ENCODE data around the gene TIMELESS.
"Not testable (repeated sequence)": the region's sequence is repeated elsewhere in the genome, so short reads cannot be mapped to it uniquely, and the experiment has no call there.

Gene TIMELESS

GRCh38 chr12:56408799-56409417, 40.3 kb downstream of the TIMELESS start:
- no peaks in the 10 kb centered on the region for H3K9me3 Mint-ChIP-seq
- H3K27ac Mint-ChIP-seq, result no peak overlapping the region
- no peaks in the 10 kb centered on the region for H3K4me1 Mint-ChIP-seq (ENCODE audit: low read depth)
- H3K27me3 Mint-ChIP-seq (ENCODE audit: low read depth), result no peaks in the 10 kb centered on the region
- no peaks in the 10 kb centered on the region for H3K36me3 Mint-ChIP-seq (ENCODE audit: low read depth)
- no peak overlapping the region for H3K4me3 Mint-ChIP-seq
- DNase-seq (ENCODE audit: low spot score), result no peak

DNA sequence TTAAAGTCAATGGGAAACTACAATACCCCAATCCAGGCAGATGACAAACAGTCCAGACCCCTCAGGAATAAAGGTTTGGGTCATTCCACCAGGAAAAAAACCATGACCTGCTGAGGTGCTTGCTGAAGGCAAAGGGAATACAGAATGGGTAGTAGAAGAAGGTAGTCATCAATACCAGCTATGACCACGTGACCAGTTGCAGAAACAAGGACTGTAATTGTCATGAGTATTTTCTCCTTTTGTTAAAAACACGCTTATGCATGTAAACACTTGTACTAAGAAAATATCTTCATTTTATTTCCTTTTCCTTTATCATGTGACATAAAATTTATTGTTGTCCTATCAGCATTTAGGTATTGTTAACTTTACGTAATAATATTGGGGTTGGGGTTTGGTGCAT, 45.0 kb downstream of the TIMELESS start:
- not testable (repeated sequence) for H3K4me3 Mint-ChIP-seq; H3K27me3 Mint-ChIP-seq (ENCODE audit: low read depth); H3K27ac Mint-ChIP-seq; H3K9me3 Mint-ChIP-seq; H3K36me3 Mint-ChIP-seq (ENCODE audit: low read depth); H3K4me1 Mint-ChIP-seq (ENCODE audit: low read depth); DNase-seq (ENCODE audit: low spot score)

DNA sequence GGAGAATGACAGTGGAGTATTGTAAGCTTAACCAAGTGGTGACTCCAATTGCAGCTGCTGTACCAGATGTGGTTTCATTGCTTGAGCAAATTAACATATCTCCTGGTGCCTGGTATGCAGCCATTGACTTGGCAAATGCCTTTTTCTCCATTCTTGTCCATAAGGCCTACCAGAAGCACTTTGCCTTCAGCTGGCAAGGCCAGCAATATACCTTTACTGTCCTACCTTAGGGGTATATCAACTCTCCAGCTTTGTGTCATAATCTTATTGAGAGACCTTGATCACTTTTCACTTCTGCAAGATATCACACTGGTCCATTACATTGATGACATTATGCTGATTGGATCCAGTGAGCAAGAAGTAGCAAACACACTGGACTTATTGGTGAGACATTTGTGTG, 47.6 kb downstream of the TIMELESS start:
- H3K27ac Mint-ChIP-seq; H3K36me3 Mint-ChIP-seq (ENCODE audit: low read depth); H3K4me1 Mint-ChIP-seq (ENCODE audit: low read depth); H3K4me3 Mint-ChIP-seq; H3K27me3 Mint-ChIP-seq (ENCODE audit: low read depth); DNase-seq (ENCODE audit: low spot score): not testable (repeated sequence)
- H3K9me3 Mint-ChIP-seq, result peaks cover 11% of the 10 kb centered on the region

- H3K4me1 Mint-ChIP-seq (ENCODE audit: low read depth); H3K36me3 Mint-ChIP-seq (ENCODE audit: low read depth); H3K4me3 Mint-ChIP-seq; DNase-seq (ENCODE audit: low spot score); H3K27ac Mint-ChIP-seq; H3K27me3 Mint-ChIP-seq (ENCODE audit: low read depth): not testable (repeated sequence)
- H3K9me3 Mint-ChIP-seq, result peaks cover 11% of the 10 kb centered on the region
Observed at GRCh38 chr12:56401125-56401524, 48.1 kb downstream of the TIMELESS start.

DNA sequence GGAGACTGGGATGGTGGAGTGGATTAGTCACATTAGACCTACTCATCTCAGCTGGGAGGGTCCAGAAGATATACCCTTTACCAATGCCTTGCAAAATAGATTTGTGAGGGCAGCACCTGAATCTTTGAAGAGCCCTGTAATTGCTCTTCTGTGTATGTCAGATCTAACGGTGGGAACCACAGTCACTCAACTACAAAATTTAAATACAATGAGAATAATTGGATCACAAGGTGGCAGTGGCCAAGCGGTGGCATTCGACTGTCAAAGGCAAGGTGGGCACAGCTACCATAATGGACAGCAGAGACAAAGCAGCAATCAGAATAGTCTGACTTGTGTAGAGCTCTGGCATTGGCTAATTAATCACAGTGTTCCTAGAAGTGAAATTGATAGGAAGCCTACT, 49.8 kb downstream of the TIMELESS start:
- H3K4me1 Mint-ChIP-seq (ENCODE audit: low read depth); H3K36me3 Mint-ChIP-seq (ENCODE audit: low read depth); H3K27me3 Mint-ChIP-seq (ENCODE audit: low read depth); H3K4me3 Mint-ChIP-seq; DNase-seq (ENCODE audit: low spot score); H3K27ac Mint-ChIP-seq: not testable (repeated sequence)
- H3K9me3 Mint-ChIP-seq, result peaks cover 11% of the 10 kb centered on the region

- H3K27ac Mint-ChIP-seq, result no peak overlapping the region
- DNase-seq (ENCODE audit: low spot score), result no peak
- H3K9me3 Mint-ChIP-seq, result peaks cover 11% of the 10 kb centered on the region
- H3K4me1 Mint-ChIP-seq (ENCODE audit: low read depth), result no peaks in the 10 kb centered on the region
- H3K4me3 Mint-ChIP-seq, result no peak overlapping the region
- H3K27me3 Mint-ChIP-seq (ENCODE audit: low read depth), result peaks cover 2% of the 10 kb centered on the region
- H3K36me3 Mint-ChIP-seq (ENCODE audit: low read depth), result no peaks in the 10 kb centered on the region
Observed at GRCh38 chr12:56398324-56398723, 50.9 kb downstream of the TIMELESS start.

DNA sequence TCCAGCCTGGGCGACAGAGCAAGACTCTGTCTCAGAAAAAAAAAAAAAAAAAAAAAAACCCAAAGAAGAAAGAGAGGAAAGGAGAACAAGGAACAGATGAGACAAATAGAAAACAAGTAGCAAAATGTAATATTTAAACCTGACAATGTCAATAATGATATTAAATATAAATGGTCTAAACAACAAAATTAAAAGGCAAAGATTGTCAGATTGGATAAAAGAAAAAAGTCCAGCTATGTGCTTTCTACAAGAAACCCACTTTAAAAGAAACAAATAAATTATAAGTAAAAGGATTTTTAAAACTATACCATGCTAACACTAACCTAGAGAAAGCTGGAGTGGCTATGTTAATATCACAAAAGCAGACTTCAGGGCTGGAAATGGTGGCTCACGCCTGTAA, 56.9 kb downstream of the TIMELESS start:
- DNase-seq (ENCODE audit: low spot score), result no peak
- Mint-ChIP-seq H3K36me3 (ENCODE audit: low read depth) (peaks cover 2% of the 10 kb centered on the region), H3K4me1 (ENCODE audit: low read depth) (no peaks in the 10 kb centered on the region), H3K27ac (no peak overlapping the region), H3K27me3 (ENCODE audit: low read depth) (peaks cover 2% of the 10 kb centered on the region), H3K9me3 (no peaks in the 10 kb centered on the region), H3K4me3 (no peak overlapping the region)

DNA sequence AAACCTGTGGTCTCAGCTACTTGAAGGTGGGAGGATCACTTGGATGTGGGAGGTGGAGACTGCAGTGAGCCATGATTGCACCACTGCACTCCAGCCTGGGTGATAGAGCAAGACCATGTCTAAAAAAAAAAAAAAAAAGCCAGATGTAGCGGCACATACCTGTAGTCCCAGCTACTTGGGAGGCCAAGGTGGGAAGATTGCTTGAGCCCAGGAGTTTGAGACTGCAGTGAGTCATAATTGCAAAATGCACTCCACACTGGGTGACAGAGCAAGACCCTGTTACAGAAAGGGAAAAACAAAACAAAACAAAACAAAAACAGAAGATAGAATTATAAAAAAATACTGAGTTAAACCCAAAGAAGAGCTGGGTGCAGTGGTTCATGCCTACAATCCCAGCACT, 57.5 kb downstream of the TIMELESS start:
- DNase-seq (ENCODE audit: low spot score), result no peak
- H3K27ac Mint-ChIP-seq, result no peak overlapping the region
- no peaks in the 10 kb centered on the region for H3K9me3 Mint-ChIP-seq
- no peak overlapping the region for H3K4me3 Mint-ChIP-seq
- no peaks in the 10 kb centered on the region for H3K4me1 Mint-ChIP-seq (ENCODE audit: low read depth)
- H3K27me3 Mint-ChIP-seq (ENCODE audit: low read depth), result peaks cover 2% of the 10 kb centered on the region
- H3K36me3 Mint-ChIP-seq (ENCODE audit: low read depth), result peaks cover 2% of the 10 kb centered on the region

- no peak for DNase-seq (ENCODE audit: low spot score)
- Mint-ChIP-seq H3K27me3 (ENCODE audit: low read depth) (peaks cover 2% of the 10 kb centered on the region), H3K27ac (no peak overlapping the region), H3K4me1 (ENCODE audit: low read depth) (no peaks in the 10 kb centered on the region), H3K36me3 (ENCODE audit: low read depth) (peaks cover 2% of the 10 kb centered on the region), H3K4me3 (no peak overlapping the region), H3K9me3 (no peaks in the 10 kb centered on the region)
Observed at GRCh38 chr12:56389412-56389811, 59.8 kb downstream of the TIMELESS start.

DNA sequence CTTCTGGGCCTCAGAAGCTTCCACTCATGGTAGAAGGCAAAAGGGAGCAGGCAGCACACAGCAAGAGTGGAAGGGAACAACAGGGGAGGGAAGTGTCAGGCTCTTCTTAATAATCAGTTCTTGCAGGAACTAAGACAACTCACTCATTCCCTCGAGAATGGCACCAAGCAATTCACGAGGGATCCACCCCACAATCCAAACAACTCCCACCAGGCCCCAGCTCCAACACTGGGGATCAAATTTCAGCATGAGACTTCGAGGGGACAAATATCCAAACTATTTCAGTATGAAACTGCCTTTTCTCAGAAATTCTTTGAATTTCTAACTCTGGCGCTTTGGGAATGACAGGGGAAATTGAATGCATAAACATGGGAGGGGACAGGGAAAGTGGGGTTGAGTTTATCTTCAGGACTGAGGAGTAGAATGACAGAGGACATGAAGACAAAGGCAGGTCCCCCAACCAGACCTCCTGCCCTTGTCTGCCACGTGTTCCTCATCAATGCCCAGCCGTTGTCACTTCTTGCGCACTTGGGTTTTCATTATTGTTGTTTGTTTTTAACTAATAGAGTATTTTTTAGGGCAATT, 62.0 kb downstream of the TIMELESS start:
- no peaks in the 10 kb centered on the region for H3K4me1 Mint-ChIP-seq (ENCODE audit: low read depth)

DNA sequence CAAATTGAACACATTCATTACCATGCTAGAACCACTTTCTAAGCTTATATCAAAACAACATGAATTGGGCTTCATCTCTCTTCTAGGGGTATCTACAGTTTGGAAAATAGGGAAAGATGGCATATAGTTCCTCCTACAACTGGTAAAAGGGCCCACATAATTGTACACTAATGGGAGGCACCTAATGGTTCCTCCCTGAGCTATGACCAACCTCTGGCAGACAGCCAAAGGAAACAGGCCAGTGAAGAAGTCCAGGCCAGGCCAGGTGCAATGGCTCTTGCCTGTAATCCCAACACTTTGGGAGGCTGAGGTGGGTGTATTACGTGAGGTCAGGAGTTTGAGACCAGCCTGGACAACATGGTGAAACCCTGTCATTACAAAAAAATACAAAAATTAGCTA, 63.4 kb downstream of the TIMELESS start:
- Mint-ChIP-seq H3K4me1 (ENCODE audit: low read depth) (no peaks in the 10 kb centered on the region), H3K9me3 (no peaks in the 10 kb centered on the region), H3K36me3 (ENCODE audit: low read depth) (no peaks in the 10 kb centered on the region), H3K4me3 (no peak overlapping the region), H3K27me3 (ENCODE audit: low read depth) (peaks cover 2% of the 10 kb centered on the region), H3K27ac (no peak overlapping the region)
- DNase-seq (ENCODE audit: low spot score), result no peak

More for the DNA sequence above, 62.0 kb downstream of the TIMELESS start:
- DNase-seq (ENCODE audit: low spot score), result no peak
- Mint-ChIP-seq H3K9me3 (no peaks in the 10 kb centered on the region), H3K27me3 (ENCODE audit: low read depth) (no peaks in the 10 kb centered on the region), H3K27ac (no peak overlapping the region), H3K4me3 (no peak overlapping the region), H3K36me3 (ENCODE audit: low read depth) (peaks cover 2% of the 10 kb centered on the region)

DNA sequence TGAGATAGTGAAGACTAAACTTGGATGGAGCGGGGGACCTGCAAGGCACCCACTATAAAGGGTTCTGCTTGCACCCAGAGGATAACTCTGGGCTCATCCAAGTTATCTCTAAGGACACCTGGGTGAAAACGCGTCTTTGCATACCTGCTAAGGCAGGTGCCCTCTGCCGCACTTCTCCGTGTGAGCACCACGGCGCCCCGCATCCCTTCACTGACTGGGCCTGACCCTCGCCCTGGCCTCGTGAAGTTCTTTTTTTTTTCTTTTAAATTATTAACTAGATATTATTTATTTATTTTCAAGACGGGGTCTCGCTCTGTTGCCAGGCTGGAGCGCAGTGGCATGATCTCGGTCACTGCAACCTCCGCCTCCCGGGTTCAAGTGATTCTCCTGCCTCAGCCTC, 66.6 kb downstream of the TIMELESS start:
- Mint-ChIP-seq H3K9me3 (no peaks in the 10 kb centered on the region), H3K4me3 (no peak overlapping the region), H3K4me1 (ENCODE audit: low read depth) (no peaks in the 10 kb centered on the region), H3K27ac (no peak overlapping the region), H3K36me3 (ENCODE audit: low read depth) (no peaks in the 10 kb centered on the region), H3K27me3 (ENCODE audit: low read depth) (peaks cover 4% of the 10 kb centered on the region)
- no peak for DNase-seq (ENCODE audit: low spot score)

DNA sequence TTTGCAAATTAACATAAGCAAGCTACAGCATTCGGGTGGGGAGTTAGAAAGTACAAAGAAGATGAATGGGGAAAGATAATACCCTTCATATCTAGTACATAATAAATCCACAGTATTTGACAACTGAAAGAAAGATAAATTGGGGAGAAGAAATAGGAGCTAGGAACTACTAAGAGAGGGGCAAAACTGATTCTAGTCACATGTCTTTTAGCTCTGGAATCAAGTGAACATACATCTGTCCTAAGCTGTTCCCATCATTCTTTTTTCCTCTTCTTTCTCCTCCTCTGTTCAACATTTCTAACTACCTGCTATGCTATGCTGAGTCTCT, 71.3 kb downstream of the TIMELESS start:
- no peaks in the 10 kb centered on the region for H3K4me1 Mint-ChIP-seq (ENCODE audit: low read depth)
- H3K36me3 Mint-ChIP-seq (ENCODE audit: low read depth), result peaks cover 1% of the 10 kb centered on the region
- no peak overlapping the region for H3K4me3 Mint-ChIP-seq
- peaks cover 7% of the 10 kb centered on the region for H3K27me3 Mint-ChIP-seq (ENCODE audit: low read depth)
- DNase-seq (ENCODE audit: low spot score), result no peak
- no peaks in the 10 kb centered on the region for H3K9me3 Mint-ChIP-seq
- H3K27ac Mint-ChIP-seq, result no peak overlapping the region

GRCh38 chr12:56377310-56377988, 71.8 kb downstream of the TIMELESS start:
- Mint-ChIP-seq H3K27ac (no peak overlapping the region), H3K36me3 (ENCODE audit: low read depth) (peaks cover 1% of the 10 kb centered on the region), H3K9me3 (no peaks in the 10 kb centered on the region), H3K27me3 (ENCODE audit: low read depth) (peaks cover 7% of the 10 kb centered on the region), H3K4me1 (ENCODE audit: low read depth) (no peaks in the 10 kb centered on the region), H3K4me3 (no peak overlapping the region)
- no peak for DNase-seq (ENCODE audit: low spot score)
